ENCODE measurements around the gene TRANK1.

GRCh38 chr3:36790765-36791164 lies 154.1 kb downstream of the TRANK1 start:
- TF ChIP-seq EZH2 (IDR thresholded peaks at IDR 0.05; ENCODE audit: insufficient read depth, poor library complexity, severe bottlenecking) (no peak), EZH2phosphoT487 (IDR thresholded peaks at IDR 0.05; ENCODE audit: insufficient read depth, low read depth) (no peak)
